ENCODE data around the gene POLE2. TPM values are rescaled to one million over a fixed set of nuclear protein-coding genes. Genes with fewer than 3 reads are reported as not detected.
"Not testable (repeated sequence)": the region's sequence is repeated elsewhere in the genome, so short reads cannot be mapped to it uniquely, and the experiment has no call there.

The POLE2 gene
- total RNA-seq = 10 to 100 TPM; 24.1 to 24.9 TPM

- H3K27me3 Mint-ChIP-seq = no peaks in the 10 kb centered on the region
- CTCF ChIA-PET = interaction anchor here (0.6 to 2.8 kb wide), 5 partner anchors 45 to 164 kb away, joined by 3 to 15 read pairs (median 10); partner anchors contain the start of genes DNAAF2, KLHDC2, MGAT2 and NEMF
- peak within 1 kb of the TSS; percentile 76 for H3K27ac Mint-ChIP-seq
- no peaks in the 10 kb centered on the region for H3K9me3 Mint-ChIP-seq
- POLR2A ChIA-PET = interaction anchor here (0.6 to 4.2 kb wide), 20 partner anchors 8 to 623 kb away, joined by 3 to 99 read pairs (median 5); partner anchors contain the start of genes DNAAF2, KLHDC2, LRR1 and MGAT2
- H3K4me3 Mint-ChIP-seq = peak within 1 kb of the TSS; percentile 89
- DNase-seq = peak; percentile 81
- peaks cover 53% of the 10 kb centered on the region for H3K4me1 Mint-ChIP-seq
- peaks cover 14% of the 10 kb centered on the region for H3K36me3 Mint-ChIP-seq (ENCODE audit: low read depth)
These were observed at the start of gene POLE2 for GRCh38 chr14:49687942-49688700. TSS of gene POLE2 (minus strand) at chr14:49688214. CDS start at chr14:49688203, 11 bp downstream.

GRCh38 chr14:49735669-49736068 is 47.7 kb upstream of the POLE2 start:
- CTCF ChIA-PET = interaction anchor here (0.6 kb wide), 1 partner anchor 64 kb away, joined by 3 read pairs; no protein-coding TSS in a partner anchor
- H3K4me3 Mint-ChIP-seq; H3K36me3 Mint-ChIP-seq (ENCODE audit: low read depth): not testable (repeated sequence)

GRCh38 chr14:49733836-49734235 is 45.8 kb upstream of the POLE2 start:
- Mint-ChIP-seq H3K36me3 (ENCODE audit: low read depth) (no peaks in the 10 kb centered on the region), H3K4me1 (no peaks in the 10 kb centered on the region), H3K27ac (no peak overlapping the region), H3K27me3 (no peaks in the 10 kb centered on the region), H3K9me3 (no peaks in the 10 kb centered on the region), H3K4me3 (no peak overlapping the region)
- ChIA-PET POLR2A (no interaction called here), CTCF (interaction anchor here (0.5 kb wide), 1 partner anchor 98 kb away, joined by 4 read pairs; no protein-coding TSS in a partner anchor)
- no peak for DNase-seq

More at GRCh38 chr14:49735669-49736068, 47.7 kb upstream of the POLE2 start:
- not testable (repeated sequence) for H3K27me3 Mint-ChIP-seq, DNase-seq, H3K4me1 Mint-ChIP-seq, H3K27ac Mint-ChIP-seq, H3K9me3 Mint-ChIP-seq
- POLR2A ChIA-PET = interaction anchor here (0.9 kb wide), 1 partner anchor 11 kb away, joined by 3 read pairs; no protein-coding TSS in a partner anchor

- no peaks in the 10 kb centered on the region for H3K4me1 Mint-ChIP-seq
- no peak overlapping the region for H3K27ac Mint-ChIP-seq
- no peak overlapping the region for H3K4me3 Mint-ChIP-seq
- ChIA-PET CTCF (no interaction called here), POLR2A (no interaction called here)
- no peaks in the 10 kb centered on the region for H3K36me3 Mint-ChIP-seq (ENCODE audit: low read depth)
- no peaks in the 10 kb centered on the region for H3K9me3 Mint-ChIP-seq
- no peak for DNase-seq
- no peaks in the 10 kb centered on the region for H3K27me3 Mint-ChIP-seq
These were observed 44.9 kb upstream of the POLE2 start for GRCh38 chr14:49732896-49733295.

- DNase-seq = no peak
- ChIA-PET POLR2A (no interaction called here), CTCF (no interaction called here)
- peaks cover 2% of the 10 kb centered on the region for H3K9me3 Mint-ChIP-seq
- no peaks in the 10 kb centered on the region for H3K36me3 Mint-ChIP-seq (ENCODE audit: low read depth)
- no peak overlapping the region for H3K4me3 Mint-ChIP-seq
- H3K27me3 Mint-ChIP-seq = no peaks in the 10 kb centered on the region
- no peak overlapping the region for H3K27ac Mint-ChIP-seq
- no peaks in the 10 kb centered on the region for H3K4me1 Mint-ChIP-seq
These were observed 39.2 kb upstream of the POLE2 start for GRCh38 chr14:49727171-49727570.

- CTCF ChIA-PET; H3K27ac Mint-ChIP-seq; H3K9me3 Mint-ChIP-seq; H3K36me3 Mint-ChIP-seq (ENCODE audit: low read depth); H3K27me3 Mint-ChIP-seq; H3K4me1 Mint-ChIP-seq; DNase-seq; H3K4me3 Mint-ChIP-seq: not testable (repeated sequence)
- POLR2A ChIA-PET = interaction anchor here (1.7 kb wide), 1 partner anchor 46 kb away, joined by 4 read pairs; no protein-coding TSS in a partner anchor
These were observed 33.9 kb upstream of the POLE2 start for GRCh38 chr14:49721733-49722435.

- H3K4me3 Mint-ChIP-seq = no peak overlapping the region
- no peak for DNase-seq
- ChIA-PET POLR2A (no interaction called here), CTCF (no interaction called here)
- H3K36me3 Mint-ChIP-seq (ENCODE audit: low read depth) = peaks cover 6% of the 10 kb centered on the region
- H3K27me3 Mint-ChIP-seq = no peaks in the 10 kb centered on the region
- no peak overlapping the region for H3K27ac Mint-ChIP-seq
- H3K9me3 Mint-ChIP-seq = peaks cover 7% of the 10 kb centered on the region
- H3K4me1 Mint-ChIP-seq = no peaks in the 10 kb centered on the region
These were observed 32.7 kb upstream of the POLE2 start for GRCh38 chr14:49720744-49721143.

GRCh38 chr14:49710993-49711392 is 23.0 kb upstream of the POLE2 start:
- H3K27me3 Mint-ChIP-seq; H3K9me3 Mint-ChIP-seq; H3K4me1 Mint-ChIP-seq; DNase-seq; H3K27ac Mint-ChIP-seq; CTCF ChIA-PET; H3K36me3 Mint-ChIP-seq (ENCODE audit: low read depth); POLR2A ChIA-PET; H3K4me3 Mint-ChIP-seq: not testable (repeated sequence)

- H3K27me3 Mint-ChIP-seq; DNase-seq; H3K4me1 Mint-ChIP-seq; H3K27ac Mint-ChIP-seq; CTCF ChIA-PET; H3K36me3 Mint-ChIP-seq (ENCODE audit: low read depth); H3K9me3 Mint-ChIP-seq; H3K4me3 Mint-ChIP-seq: not testable (repeated sequence)
- POLR2A ChIA-PET = interaction anchor here (1.3 kb wide), 1 partner anchor 12 kb away, joined by 3 read pairs; the partner anchor contains the start of gene KLHDC1
These were observed 16.5 kb upstream of the POLE2 start for GRCh38 chr14:49704471-49704870.

GRCh38 chr14:49703965-49704364 is 16.0 kb upstream of the POLE2 start:
- CTCF ChIA-PET = no interaction called here
- POLR2A ChIA-PET = interaction anchor here (1.3 kb wide), 1 partner anchor 11 kb away, joined by 3 read pairs; the partner anchor contains the start of gene KLHDC1
- H3K36me3 Mint-ChIP-seq (ENCODE audit: low read depth) = peaks cover 3% of the 10 kb centered on the region
- H3K4me3 Mint-ChIP-seq = no peak overlapping the region
- no peaks in the 10 kb centered on the region for H3K9me3 Mint-ChIP-seq
- DNase-seq = no peak
- H3K27me3 Mint-ChIP-seq = no peaks in the 10 kb centered on the region
- no peaks in the 10 kb centered on the region for H3K4me1 Mint-ChIP-seq
- no peak overlapping the region for H3K27ac Mint-ChIP-seq

- Mint-ChIP-seq H3K36me3 (ENCODE audit: low read depth) (peaks cover 3% of the 10 kb centered on the region), H3K4me1 (no peaks in the 10 kb centered on the region), H3K9me3 (no peaks in the 10 kb centered on the region), H3K4me3 (no peak overlapping the region), H3K27me3 (no peaks in the 10 kb centered on the region), H3K27ac (no peak overlapping the region)
- POLR2A ChIA-PET = interaction anchor here (1.3 kb wide), 1 partner anchor 10 kb away, joined by 7 read pairs; the partner anchor contains the start of gene KLHDC1
- CTCF ChIA-PET = no interaction called here
- no peak for DNase-seq
These were observed 14.7 kb upstream of the POLE2 start for GRCh38 chr14:49702725-49703124.

GRCh38 chr14:49693735-49694124 is 5.7 kb upstream of the POLE2 start:
- POLR2A ChIA-PET = interaction anchor here (2.2 to 4.3 kb wide), 3 partner anchors 9 to 75 kb away, joined by 7 to 47 read pairs (median 16); partner anchors contain the start of genes KLHDC2, MGAT2 and RPL36AL
- not testable (repeated sequence) for H3K36me3 Mint-ChIP-seq (ENCODE audit: low read depth); H3K9me3 Mint-ChIP-seq; DNase-seq; H3K27me3 Mint-ChIP-seq; H3K27ac Mint-ChIP-seq
- H3K4me3 Mint-ChIP-seq = peak overlapping the region; percentile 72
- H3K4me1 Mint-ChIP-seq = peaks cover 32% of the 10 kb centered on the region
- CTCF ChIA-PET = interaction anchor here (0.8 to 1.2 kb wide), 3 partner anchors 72 to 158 kb away, joined by 3 to 5 read pairs (median 3); partner anchors contain the start of gene NEMF

Data from activated CD4-positive, alpha-beta memory T cell treated with anti-CD3 and anti-CD28 coated beads, Interleukin-2, amount 10 ng/mL, durations not matched to agents 7 days and 5 days (primary cell).